GM18499 (cell line): ENCODE results near the gene CALCR.
"Not testable (repeated sequence)": the region's sequence is repeated elsewhere in the genome, so short reads cannot be mapped to it uniquely, and the experiment has no call there.

Experiments used
- ATAC-seq: cut with Tn5 transposase; IDR thresholded peaks from one replicate; pipeline ENCODE4 v1.9.1; 2021; ENCODE audit warnings: moderate number of reproducible peaks; ENCODE audit not compliant: insufficient read depth, unreplicated experiment

The CALCR gene

DNA sequence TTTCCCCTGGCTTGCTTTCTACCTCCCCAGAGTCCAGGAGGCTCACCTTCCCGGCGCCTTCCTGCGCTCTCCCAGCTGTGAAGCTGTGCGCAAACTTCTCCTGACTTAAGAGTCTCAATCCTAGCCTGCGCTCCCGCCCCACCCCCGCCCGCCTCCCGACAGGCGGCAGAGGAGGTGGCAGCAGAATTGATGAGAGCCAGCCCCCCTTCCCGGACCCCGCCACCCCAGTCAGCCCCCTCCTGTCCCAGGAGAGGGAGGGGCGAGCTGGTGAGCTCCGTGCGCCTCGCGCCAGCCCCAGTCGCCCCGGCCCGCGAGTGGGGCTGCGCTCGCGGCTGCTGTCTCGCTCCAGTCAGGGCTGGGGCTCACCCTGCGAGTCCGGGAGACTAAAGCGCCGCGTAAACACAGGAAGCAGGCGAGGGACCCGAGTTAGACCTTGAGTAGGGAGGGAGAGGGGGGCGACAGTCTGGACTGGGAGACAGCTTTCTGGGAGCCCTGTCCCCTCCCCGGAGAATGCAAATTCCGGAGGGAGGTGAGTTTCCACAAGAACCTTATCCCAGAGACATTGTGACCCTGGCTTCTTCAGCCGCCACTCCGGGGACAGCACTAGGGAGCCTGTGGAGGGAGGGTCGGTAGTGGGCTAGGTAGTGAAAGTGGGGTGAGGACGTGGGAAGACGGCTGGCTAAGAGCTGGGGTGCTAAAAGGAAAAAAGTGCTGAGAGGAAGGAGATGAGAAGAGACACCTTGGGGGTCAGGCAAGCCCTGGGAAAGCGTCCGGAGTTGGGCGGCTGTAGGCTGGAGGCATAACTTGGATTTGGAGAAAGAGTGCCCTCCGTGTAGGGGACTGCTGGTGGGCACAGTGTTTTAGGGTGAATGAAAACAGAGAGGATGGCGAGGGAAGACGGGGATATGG is at the start of gene CALCR:
Gene CALCR (minus strand): TSS at position 79 of the 909 bp plus-strand sequence. CDS start 87,743 bp downstream, outside the sequence.
- ATAC-seq = no peak

DNA sequence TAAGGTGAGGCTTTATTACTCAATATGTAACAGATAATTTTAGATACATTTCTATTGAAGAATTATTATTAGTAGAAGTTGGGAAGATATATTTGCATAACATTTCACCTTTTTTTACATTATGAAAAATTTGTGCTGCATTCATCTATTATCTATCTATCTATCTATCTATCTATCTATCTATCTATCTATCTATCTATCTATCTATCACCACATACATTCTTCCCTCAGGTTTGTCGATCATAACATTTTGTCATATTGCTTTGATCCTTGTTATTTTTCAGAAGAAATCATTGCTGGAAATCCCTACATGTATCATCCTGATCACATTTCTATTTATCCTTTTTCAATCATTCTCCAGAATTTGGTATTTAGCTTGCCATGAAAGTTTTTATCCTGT is 49.3 kb upstream of the CALCR start:
- no peak for ATAC-seq

DNA sequence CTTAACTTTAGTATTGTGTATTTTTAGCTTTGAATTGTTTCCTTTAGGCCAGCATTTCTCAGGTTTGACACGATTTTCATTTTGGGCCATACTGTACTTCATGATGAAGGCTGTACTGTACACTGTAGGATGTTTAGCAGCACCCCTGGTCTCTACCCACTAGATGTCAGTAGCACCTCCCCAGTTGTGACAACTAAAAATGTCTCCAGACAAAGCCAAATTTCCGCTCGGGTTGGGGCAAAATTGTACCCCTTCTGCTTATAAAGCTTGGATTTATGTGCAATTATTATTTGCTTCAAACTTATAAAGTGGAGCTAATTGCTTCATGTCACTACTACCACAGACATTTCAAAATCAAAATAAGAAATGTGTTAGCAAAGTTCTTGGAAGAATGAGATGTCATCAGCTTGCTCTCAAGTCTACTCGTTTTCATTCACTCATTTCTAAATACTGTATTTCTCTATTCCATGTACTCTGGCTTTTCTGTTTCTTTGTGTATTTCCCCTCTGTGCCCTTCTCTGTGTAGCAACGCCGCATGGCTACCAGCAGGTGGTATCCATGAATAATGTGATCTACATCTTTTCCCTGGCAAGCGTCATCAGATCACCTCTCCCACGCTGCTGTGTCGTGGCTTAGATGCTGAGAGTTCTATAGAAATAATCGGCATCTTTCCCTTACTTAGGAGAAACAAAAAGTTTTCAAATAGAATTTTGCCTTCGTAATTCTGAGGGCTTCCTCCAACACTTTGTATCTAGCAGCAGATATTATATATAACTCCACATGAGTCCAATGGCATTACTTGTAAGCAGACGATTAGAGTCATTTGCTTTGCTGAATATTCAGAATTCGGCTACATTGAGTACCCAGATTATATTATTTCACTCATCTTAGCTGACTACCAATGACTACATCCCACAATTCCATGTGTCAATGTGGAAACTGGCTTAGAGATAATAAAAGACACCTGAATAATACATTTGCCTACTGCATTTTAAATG is 47.8 kb upstream of the CALCR start:
- no peak for ATAC-seq

DNA sequence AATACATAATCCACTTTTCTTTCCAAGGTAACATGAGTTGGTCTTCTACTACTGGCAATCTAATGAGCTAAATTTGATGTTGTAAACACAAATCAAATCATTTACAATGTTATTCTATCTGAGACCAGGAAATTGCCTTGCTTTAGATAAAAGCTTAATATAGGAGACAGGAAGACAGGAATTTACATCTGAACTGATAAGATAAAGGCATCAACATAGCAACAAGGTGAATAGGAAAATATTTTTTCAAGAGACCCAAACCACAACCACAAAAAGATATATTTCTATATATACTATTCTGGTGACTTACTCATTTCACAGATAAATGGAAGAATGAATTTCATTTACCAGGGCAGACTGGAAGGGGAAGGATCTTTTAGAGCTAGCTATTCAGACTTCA is 46.3 kb upstream of the CALCR start:
- no peak for ATAC-seq

GRCh38 chr7:93620057-93620456 is 45.5 kb upstream of the CALCR start:
- no peak for ATAC-seq

DNA sequence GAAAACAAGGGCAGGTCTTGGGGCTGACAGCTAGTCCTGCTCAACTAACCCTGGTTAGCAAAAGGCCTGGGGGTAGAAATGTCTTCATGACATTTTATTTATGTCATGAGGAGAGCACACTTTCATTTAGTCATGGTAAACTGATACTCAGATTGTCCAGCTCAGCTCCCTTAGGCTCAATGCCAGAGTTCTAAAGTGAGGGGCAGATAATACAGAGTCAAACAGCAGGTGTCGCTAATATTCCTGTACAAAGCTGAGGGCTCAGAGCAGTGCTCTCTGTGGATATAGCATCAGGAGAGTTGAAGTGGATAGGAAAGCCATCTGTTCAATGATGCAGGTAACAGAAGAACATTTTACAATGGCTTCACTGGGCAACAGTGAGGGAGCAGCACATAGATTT is 26.8 kb upstream of the CALCR start:
- no peak for ATAC-seq

- no peak for ATAC-seq
Observed at GRCh38 chr7:93594250-93594649, 19.7 kb upstream of the CALCR start.

GRCh38 chr7:93592588-93593266 is 18.2 kb upstream of the CALCR start:
- no peak for ATAC-seq

DNA sequence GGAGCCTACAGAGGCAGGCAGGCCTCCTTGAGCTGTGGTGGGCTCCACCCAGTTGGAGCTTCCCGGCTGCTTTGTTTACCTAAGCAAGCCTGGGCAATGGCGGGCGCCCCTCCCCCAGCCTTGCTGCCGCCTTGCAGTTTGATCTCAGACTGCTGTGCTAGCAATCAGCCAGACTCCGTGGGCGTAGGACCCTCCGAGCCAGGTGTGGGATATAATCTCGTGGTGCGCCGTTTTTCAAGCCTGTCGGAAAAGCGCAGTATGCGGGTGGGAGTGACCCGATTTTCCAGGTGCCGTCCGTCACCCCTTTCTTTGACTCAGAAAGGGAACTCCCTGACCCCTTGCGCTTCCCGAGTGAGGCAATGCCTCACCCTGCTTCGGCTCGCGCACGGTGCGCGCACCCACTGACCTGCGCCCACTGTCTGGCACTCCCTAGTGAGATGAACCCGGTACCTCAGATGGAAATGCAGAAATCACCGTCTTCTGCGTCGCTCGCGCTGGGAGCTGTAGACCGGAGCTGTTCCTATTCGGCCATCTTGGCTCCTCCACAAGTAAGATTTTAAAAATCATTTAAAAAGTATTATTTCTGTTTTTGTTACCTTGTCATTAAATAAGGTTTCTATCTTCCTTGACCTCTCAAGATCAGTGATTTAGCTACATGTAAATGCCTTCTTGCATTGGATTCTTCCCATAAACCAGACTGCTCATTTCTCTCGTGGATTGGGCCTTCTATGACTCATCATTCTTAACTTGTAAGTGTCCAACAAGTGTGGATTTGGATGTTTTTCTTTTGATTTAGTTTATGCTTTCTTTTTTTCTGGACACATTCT is 16.9 kb upstream of the CALCR start:
- ATAC-seq = not testable (repeated sequence)

DNA sequence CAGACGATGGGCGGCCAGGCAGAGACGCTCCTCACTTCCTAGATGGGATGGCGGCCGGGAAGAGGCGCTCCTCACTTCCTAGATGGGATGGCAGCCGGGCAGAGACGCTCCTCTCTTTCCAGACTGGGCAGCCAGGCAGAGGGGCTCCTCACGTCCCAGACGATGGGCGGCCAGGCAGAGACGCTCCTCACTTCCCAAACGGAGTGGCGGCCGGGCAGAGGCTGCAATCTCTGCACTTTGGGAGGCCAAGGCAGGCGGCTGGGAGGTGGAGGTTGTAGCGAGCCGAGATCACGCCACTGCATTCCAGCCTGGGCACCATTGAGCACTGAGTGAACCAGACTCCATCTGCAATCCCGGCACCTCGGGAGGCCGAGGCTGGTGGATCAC is 11.9 kb upstream of the CALCR start:
- not testable (repeated sequence) for ATAC-seq

GRCh38 chr7:93585694-93586478 is 11.4 kb upstream of the CALCR start:
- ATAC-seq = not testable (repeated sequence)

- no peak for ATAC-seq
Observed at GRCh38 chr7:93579431-93579830, 4.9 kb upstream of the CALCR start.

GRCh38 chr7:93578762-93579161 is 4.2 kb upstream of the CALCR start:
- no peak for ATAC-seq

DNA sequence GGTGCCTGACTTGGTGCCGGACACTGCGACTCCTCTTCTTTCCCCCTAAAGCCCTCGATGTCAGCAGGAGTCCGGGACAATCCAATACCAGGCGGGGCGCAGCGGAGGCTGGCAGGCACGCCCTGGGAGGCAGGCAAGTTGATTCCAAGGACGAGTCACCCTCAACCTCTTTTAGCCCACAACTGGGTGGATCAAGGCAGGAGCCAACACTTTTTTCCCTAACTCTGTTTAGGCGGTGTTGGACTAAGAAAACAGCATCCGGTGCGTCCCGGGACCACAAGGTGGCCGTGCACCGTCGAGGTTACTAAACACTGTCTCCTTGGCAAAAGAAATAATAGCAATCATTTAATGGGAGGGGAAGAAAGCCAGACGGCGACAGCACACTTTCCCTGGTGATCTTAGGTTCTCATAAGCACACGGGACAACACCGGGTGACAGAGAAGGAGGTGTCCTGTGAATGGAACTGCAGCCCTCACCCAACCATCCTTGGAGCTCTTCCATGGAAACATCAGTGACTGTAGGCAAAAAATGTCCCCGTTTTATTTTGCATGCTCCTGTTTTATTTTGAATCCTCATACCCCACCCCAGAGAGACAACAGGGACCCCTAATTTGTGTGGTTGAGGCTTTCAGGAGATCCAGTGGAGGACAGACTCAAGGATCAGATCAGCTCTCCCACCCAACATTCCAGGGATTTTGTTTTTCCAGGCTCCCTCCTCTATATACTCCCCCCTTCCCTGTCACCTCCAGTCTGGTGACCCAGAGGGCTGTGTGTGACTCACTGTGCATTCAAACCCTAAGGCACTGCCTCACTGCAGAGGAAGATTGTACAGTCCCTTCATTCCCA is 1.3 kb upstream of the CALCR start:
- no peak for ATAC-seq

GRCh38 chr7:93574269-93574645 is 267 bp downstream of the CALCR start:
- no peak for ATAC-seq

GRCh38 chr7:93569189-93569588 is 5.3 kb downstream of the CALCR start:
- ATAC-seq = no peak

DNA sequence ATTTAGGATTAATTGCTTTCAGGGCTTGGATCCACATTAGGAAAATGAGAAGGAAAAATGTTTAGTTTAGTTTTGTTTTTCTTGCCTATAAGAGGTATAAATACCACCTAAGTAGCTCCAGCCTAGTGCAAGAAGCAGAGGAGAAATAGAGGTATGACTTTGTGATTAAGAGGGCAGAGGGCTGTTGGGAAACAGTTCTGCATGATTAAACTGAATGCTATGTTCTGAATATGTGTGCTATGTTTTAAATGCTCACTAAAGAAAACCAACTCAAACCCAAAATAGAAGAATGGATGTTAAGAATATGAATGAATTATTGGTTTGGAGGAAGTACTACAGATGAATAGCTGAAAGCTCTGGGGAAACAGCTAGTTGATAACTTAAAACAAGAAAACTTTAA is 7.6 kb downstream of the CALCR start:
- ATAC-seq = no peak

GRCh38 chr7:93563584-93563983 is 10.9 kb downstream of the CALCR start:
- no peak for ATAC-seq
